Neural progenitor cell (in vitro differentiated cells): ENCODE data around the gene EMILIN3. TPM values are rescaled to one million over a fixed set of nuclear protein-coding genes. Genes with fewer than 3 reads are reported as not detected.
A peak's percentile ranks its signal among the peaks of the same experiment; 100 is the strongest.

Experiments used
- DNase-seq: peaks from one replicate; pipeline ENCODE4 v3.0.0-alpha.2; 2016; ENCODE audit warnings: low spot score
- H2AFZ ChIP-seq: fragments of 200-600 bp; sonication (generic); replicated peaks from 2 replicates; pipeline ENCODE4 v1.6.1; 2016; ENCODE audit warnings: antibody characterized with exemption
- H3F3A ChIP-seq: fragments of 200-600 bp; sonication (generic); 2 replicates; pipeline ENCODE4 v1.6.1; 2016; ENCODE audit warnings: antibody characterized with exemption, low read depth
- H3K27ac ChIP-seq: fragments of 200-600 bp; sonication (generic); 2 replicates; pipeline ENCODE4 v1.5.1; 2016; ENCODE audit warnings: mild to moderate bottlenecking
- H3K27me3 ChIP-seq: fragments of 200-600 bp; sonication (generic); 2 replicates; pipeline ENCODE4 v1.6.1; 2016; ENCODE audit warnings: mild to moderate bottlenecking, moderate library complexity
- H3K36me3 ChIP-seq: fragments of 200-600 bp; sonication (generic); 2 replicates; pipeline ENCODE4 v1.5.1; 2016
- H3K4me1 ChIP-seq: fragments of 200-600 bp; sonication (generic); 2 replicates; pipeline ENCODE4 v1.6.1; 2016; ENCODE audit warnings: mixed run types
- H3K4me2 ChIP-seq: fragments of 200-600 bp; sonication (generic); 2 replicates; pipeline ENCODE4 v1.6.1; 2016
- H3K4me3 ChIP-seq: fragments of 200-600 bp; sonication (generic); 2 replicates; pipeline ENCODE4 v1.5.1; 2016
- H3K79me2 ChIP-seq: fragments of 200-600 bp; sonication (generic); 2 replicates; pipeline ENCODE4 v1.6.1; 2016; ENCODE audit warnings: low read depth
- H3K9ac ChIP-seq: fragments of 200-600 bp; sonication (generic); 2 replicates; pipeline ENCODE4 v1.6.1; 2016
- H3K9me3 ChIP-seq: fragments of 200-600 bp; sonication (generic); 2 replicates; pipeline ENCODE4 v1.5.1; 2016; ENCODE audit warnings: low read depth
- H4K20me1 ChIP-seq: fragments of 200-600 bp; sonication (generic); 2 replicates; pipeline ENCODE4 v1.6.1; 2016; ENCODE audit warnings: low read depth
- H3K27ac Mint-ChIP-seq: 3 replicates; pipeline ENCODE4 v1.8.0; 2021; ENCODE audit warnings: mixed read lengths
- H3K27me3 Mint-ChIP-seq: 2 replicates; pipeline ENCODE4 v1.8.0; 2022; ENCODE audit warnings: low read depth, mild to moderate bottlenecking, inconsistent platforms, moderate library complexity, mixed read lengths; ENCODE audit not compliant: insufficient read depth
- H3K36me3 Mint-ChIP-seq: 3 replicates; pipeline ENCODE4 v1.8.0; 2021; ENCODE audit warnings: mixed read lengths
- H3K4me1 Mint-ChIP-seq: 3 replicates; pipeline ENCODE4 v1.8.0; 2021; ENCODE audit warnings: mixed read lengths
- H3K4me3 Mint-ChIP-seq: 3 replicates; pipeline ENCODE4 v1.8.0; 2021; ENCODE audit warnings: mild to moderate bottlenecking, moderate library complexity, mixed read lengths
- H3K9me3 Mint-ChIP-seq: 3 replicates; pipeline ENCODE4 v1.8.0; 2020; ENCODE audit warnings: mixed read lengths
- CTCF ChIP-seq: fragments of 200-600 bp; sonication (generic); IDR thresholded peaks from 2 replicates; pipeline ENCODE4 v1.5.1; 2017; ENCODE audit warnings: antibody characterized with exemption, mild to moderate bottlenecking
- EZH2 ChIP-seq: fragments of 200-600 bp; sonication (generic); IDR thresholded peaks from 2 replicates; pipeline ENCODE4 v1.6.1; 2017; ENCODE audit warnings: antibody characterized with exemption, mild to moderate bottlenecking, moderate library complexity
- EZH2phosphoT487 ChIP-seq: fragments of 200-600 bp; sonication (generic); IDR thresholded peaks from 2 replicates; pipeline ENCODE4 v1.6.1; 2017; ENCODE audit warnings: antibody characterized with exemption
- total RNA-seq: library from RNA; depleted of rRNA; stranded (reverse); fragments of >200 nt; gene quantifications from 2 replicates; pipeline ENCODE4 v1.2.3, GENCODE V29; 2015; ENCODE audit warnings: low replicate concordance

The EMILIN3 gene
- total RNA-seq, 1 donor from 2014 or later, result 3.5 TPM

GRCh38 chr20:41330941-41331340 is 35.7 kb downstream of the EMILIN3 start:
- no peaks in the 10 kb centered on the region for H3F3A ChIP-seq
- no peak overlapping the region for H2AFZ ChIP-seq
- Mint-ChIP-seq H3K27me3 (peaks cover 2% of the 10 kb centered on the region), H3K9me3 (no peaks in the 10 kb centered on the region), H3K4me1 (peaks cover 16% of the 10 kb centered on the region), H3K4me3 (no peak overlapping the region), H3K36me3 (no peaks in the 10 kb centered on the region), H3K27ac (no peak overlapping the region)
- TF ChIP-seq EZH2 (no peak), EZH2phosphoT487 (no peak), CTCF (no peak)
- no peaks in the 10 kb centered on the region for H3K9me3 ChIP-seq
- no peaks in the 10 kb centered on the region for H3K27me3 ChIP-seq
- H3K36me3 ChIP-seq, result no peaks in the 10 kb centered on the region
- no peak overlapping the region for H3K4me2 ChIP-seq
- no peaks in the 10 kb centered on the region for H3K79me2 ChIP-seq
- no peak overlapping the region for H3K4me3 ChIP-seq
- no peaks in the 10 kb centered on the region for H4K20me1 ChIP-seq
- no peak overlapping the region for H3K27ac ChIP-seq
- no peaks in the 10 kb centered on the region for H3K4me1 ChIP-seq
- no peak overlapping the region for H3K9ac ChIP-seq
- no peak for DNase-seq

GRCh38 chr20:41330343-41330720 is 36.3 kb downstream of the EMILIN3 start:
- Histone ChIP-seq H3K9ac (no peak overlapping the region), H3K4me1 (no peaks in the 10 kb centered on the region), H3K36me3 (no peaks in the 10 kb centered on the region), H3K27ac (no peak overlapping the region), H3K9me3 (no peaks in the 10 kb centered on the region), H3K4me3 (no peak overlapping the region), H3K27me3 (no peaks in the 10 kb centered on the region), H3F3A (no peaks in the 10 kb centered on the region), H2AFZ (no peak overlapping the region), H3K79me2 (no peaks in the 10 kb centered on the region), H3K4me2 (no peak overlapping the region), H4K20me1 (no peaks in the 10 kb centered on the region)
- Mint-ChIP-seq H3K4me3 (no peak overlapping the region), H3K9me3 (no peaks in the 10 kb centered on the region), H3K4me1 (peaks cover 16% of the 10 kb centered on the region), H3K27ac (no peak overlapping the region), H3K36me3 (no peaks in the 10 kb centered on the region), H3K27me3 (peaks cover 2% of the 10 kb centered on the region)
- TF ChIP-seq EZH2phosphoT487 (no peak), EZH2 (no peak), CTCF (no peak)
- DNase-seq, result no peak

GRCh38 chr20:41329435-41330342 is 36.9 kb downstream of the EMILIN3 start:
- H3K27me3 Mint-ChIP-seq, result peaks cover 2% of the 10 kb centered on the region
- H3K9ac ChIP-seq, result no peak overlapping the region
- TF ChIP-seq CTCF (no peak), EZH2phosphoT487 (no peak), EZH2 (no peak)
- H3K9me3 ChIP-seq, result no peaks in the 10 kb centered on the region
- H3K36me3 Mint-ChIP-seq, result no peaks in the 10 kb centered on the region
- H3K4me1 ChIP-seq, result no peaks in the 10 kb centered on the region
- H3K36me3 ChIP-seq, result no peaks in the 10 kb centered on the region
- H3K4me3 Mint-ChIP-seq, result no peak overlapping the region
- no peak for DNase-seq
- no peak overlapping the region for H3K27ac Mint-ChIP-seq
- H3F3A ChIP-seq, result no peaks in the 10 kb centered on the region
- H3K4me2 ChIP-seq, result no peak overlapping the region
- H3K27ac ChIP-seq, result no peak overlapping the region
- no peaks in the 10 kb centered on the region for H4K20me1 ChIP-seq
- peaks cover 16% of the 10 kb centered on the region for H3K4me1 Mint-ChIP-seq
- H3K27me3 ChIP-seq, result no peaks in the 10 kb centered on the region
- H3K4me3 ChIP-seq, result no peak overlapping the region
- H3K79me2 ChIP-seq, result no peaks in the 10 kb centered on the region
- H3K9me3 Mint-ChIP-seq, result no peaks in the 10 kb centered on the region
- peak overlapping the region; percentile 19 for H2AFZ ChIP-seq
